HepG2 (cell line): ENCODE data around the gene ACSS1. TPM values are rescaled to one million over a fixed set of nuclear protein-coding genes. Genes with fewer than 3 reads are reported as not detected.
"Not testable (repeated sequence)": the region's sequence is repeated elsewhere in the genome, so short reads cannot be mapped to it uniquely, and the experiment has no call there.

Experiments
- ATAC-seq: fragments of 200-7000 bp; cut with Tn5 transposase; 3 replicates; pipeline ENCODE4 v1.9.1; 2020; ENCODE audit warnings: mild to moderate bottlenecking, moderate library complexity
- BruUV-seq: library from RNA; stranded (reverse); fragments of 400-500 nt; replicated peaks from 2 replicates; lab custom pipeline; 2021; lab: Mats Ljungman, UMichigan
- CTCF ChIA-PET: fragments of 300-600 bp; formaldehyde crosslinking; extraction: SDS; loops from one replicate; lab custom pipeline; 2021; ENCODE audit warnings: low total read pairs, inconsistent platforms, low intra/inter-chr PET ratio; lab: Yijun Ruan, JAX
- POLR2A ChIA-PET: fragments of 350-600 bp; sonication (Branson Sonifier 250); formaldehyde crosslinking; loops from one replicate; lab custom pipeline; 2020; ENCODE audit warnings: antibody characterized with exemption, inconsistent platforms; lab: Yijun Ruan, JAX
- DNase-seq: peaks from one replicate; pipeline ENCODE4 v3.0.0-alpha.2; 2015; ENCODE audit warnings: low spot score
- FAIRE-seq: peaks from 3 replicates; lab custom pipeline; 2011; peaks lifted over from hg19 to GRCh38; lab: Jason Lieb, UNC
- H2AFZ ChIP-seq: one replicate; pipeline ENCODE4 v1.6.1; 2011; ENCODE audit warnings: low read length, inconsistent platforms
- H3K27ac ChIP-seq: fragments of 300-600 bp; 3 replicates; pipeline ENCODE4 v1.8.0; 2011; ENCODE audit warnings: mixed run types, mild to moderate bottlenecking, mixed read lengths, low read length, inconsistent platforms; ENCODE audit not compliant: insufficient read depth; ENCODE audit errors: extremely low read length
- H3K27me3 ChIP-seq, 2 experiments: fragments of 200-600 bp in 1 of 2; 2 replicates in 1 of 2; 3 replicates in 1 of 2; pipeline versions ENCODE4 v1.6.0 to v1.8.0; 2011; ENCODE audit warnings: low read length in 2 of 2, mild to moderate bottlenecking in 2 of 2, moderate library complexity in 2 of 2, inconsistent platforms in 1 of 2; ENCODE audit not compliant: insufficient read depth in 2 of 2, control insufficient read depth in 1 of 2
- H3K36me3 ChIP-seq, 2 experiments: fragments of 200-600 bp in 1 of 2; replicated peaks in 1 of 2; 2 replicates in 1 of 2; 3 replicates in 1 of 2; pipeline versions ENCODE4 v1.5.1 to v1.8.0; 2011; ENCODE audit warnings: low read length in 2 of 2, inconsistent platforms in 1 of 2; ENCODE audit not compliant: insufficient read depth in 2 of 2, control insufficient read depth in 1 of 2
- H3K4me1 ChIP-seq: 2 replicates; pipeline ENCODE4 v1.5.1; 2012; ENCODE audit warnings: low read length, inconsistent platforms; ENCODE audit not compliant: insufficient read depth
- H3K4me2 ChIP-seq: 2 replicates; pipeline ENCODE4 v1.6.0; 2011; ENCODE audit warnings: low read depth, low read length, inconsistent platforms
- H3K4me3 ChIP-seq, 3 experiments: fragments of 200-600 bp in 1 of 3; sonication (generic), shearing (Covaris generic) in 1 of 3; replicated peaks in 1 of 3; 2 replicates each; pipeline ENCODE4 v1.5.1; 2011 to 2016; ENCODE audit warnings: low read length in 3 of 3, inconsistent platforms in 2 of 3, low read depth in 2 of 3, mild to moderate bottlenecking in 2 of 3, control low read depth in 1 of 3, mixed read lengths in 1 of 3; ENCODE audit not compliant: insufficient read depth in 1 of 3
- H3K79me2 ChIP-seq: one replicate; pipeline ENCODE4 v1.6.1; 2011; ENCODE audit warnings: low read length, inconsistent platforms; ENCODE audit not compliant: insufficient read depth
- H3K9ac ChIP-seq: 2 replicates; pipeline ENCODE4 v1.6.0; 2011; ENCODE audit warnings: mild to moderate bottlenecking, low read depth, low read length, inconsistent platforms; ENCODE audit not compliant: insufficient read depth
- H3K9me3 ChIP-seq: 2 replicates; pipeline ENCODE4 v1.5.1; 2012; ENCODE audit warnings: mild to moderate bottlenecking, low read length
- H4K20me1 ChIP-seq: 2 replicates; pipeline ENCODE4 v1.6.0; 2011; ENCODE audit warnings: inconsistent platforms, mild to moderate bottlenecking, low read length, moderate library complexity; ENCODE audit not compliant: insufficient read depth
- HNF4G ChIP-seq, 2 experiments: sonication (generic) in 1 of 2; formaldehyde crosslinking in 1 of 2; IDR thresholded peaks; 2 replicates each; pipeline versions ENCODE4 v1.4.0 to v1.6.1; 2011 to 2020; ENCODE audit warnings: borderline replicate concordance in 2 of 2, low read depth in 2 of 2, mild to moderate bottlenecking in 2 of 2, low read length in 1 of 2, missing genetic modification reagents in 1 of 2, moderate library complexity in 1 of 2
- KAT7 ChIP-seq: IDR thresholded peaks from 2 replicates; pipeline ENCODE4 v1.6.1; 2018; ENCODE audit warnings: borderline replicate concordance, missing compliant biosample characterization
- ZNF224 ChIP-seq: sonication (generic); formaldehyde crosslinking; IDR thresholded peaks from 2 replicates; pipeline ENCODE4 v1.5.0; 2020; ENCODE audit warnings: mild to moderate bottlenecking, missing genetic modification reagents
- ZNF317 ChIP-seq: sonication (generic); formaldehyde crosslinking; IDR thresholded peaks from 2 replicates; pipeline ENCODE4 v1.5.0; 2020; ENCODE audit warnings: mild to moderate bottlenecking, missing genetic modification reagents
- ZNF547 ChIP-seq: sonication (generic); formaldehyde crosslinking; IDR thresholded peaks from 2 replicates; pipeline ENCODE4 v1.5.1; 2020; ENCODE audit warnings: mild to moderate bottlenecking, missing genetic modification reagents
- WGBS: methylation state at CpG from one replicate; pipeline ENCODE4 v1.1.6; 2017; ENCODE audit warnings: low lambda C conversion rate; 5-methylcytosine and 5-hydroxymethylcytosine counted together
- in situ Hi-C: cut with HindIII; loops from 2 replicates; pipeline ENCODE4 v1.10.0; 2017; ENCODE audit warnings: low pct_unique_long_range_greater_than_20kb; ENCODE audit not compliant: extremely low pct_ligation_motif_present
- intact Hi-C: fragments of 100-400 bp; cut with micrococcal nuclease; formaldehyde crosslinking; loops from one replicate; pipeline ENCODE4 v1.10.0; 2022; ENCODE audit not compliant: unreplicated experiment
- polyA plus RNA-seq, 8 experiments: library from polyadenylated mRNA; depleted of rRNA in 3 of 8; stranded (reverse) in 7 of 8; unstranded in 1 of 8; fragments of >200 nt; fragmentation: Illumina TruSeq in 4 of 8; extraction: Trizol in 4 of 8; gene quantifications; 2 replicates each; pipeline versions ENCODE4 v1.2.1 to v1.2.3, GENCODE V29; 2011 to 2016; ENCODE audit warnings: low read depth in 4 of 8, missing spikeins in 1 of 8, mixed read lengths in 1 of 8; ENCODE audit not compliant: insufficient read depth in 1 of 8
- total RNA-seq, 5 experiments: library from RNA; depleted of rRNA; stranded (reverse); fragments of >200 nt; fragmentation: Illumina TruSeq; extraction: Trizol; gene quantifications; 2 replicates each; pipeline ENCODE4 v1.2.3, GENCODE V29; 2016; ENCODE audit warnings: low read depth in 1 of 5

The ACSS1 gene
- total and polyA plus RNA-seq, 2 of the 13 experiments (the other 11 are each of a cell fraction or from before 2014, with no cell fraction given), result 15.2 to 41.6 TPM

GRCh38 chr20:25005220-25005619, 52.7 kb downstream of the ACSS1 start (continued):
- no peak for TF ChIP-seq ZNF547 (CRISPR knock-in tag)

GRCh38 chr20:25003002-25003401, 54.9 kb downstream of the ACSS1 start:
- Histone ChIP-seq H2AFZ (no peak overlapping the region), H4K20me1 (no peaks in the 10 kb centered on the region), H3K4me2 (no peak overlapping the region), H3K4me1 (no peaks in the 10 kb centered on the region), H3K79me2 (no peaks in the 10 kb centered on the region), H3K27ac (no peak overlapping the region), H3K9ac (no peak overlapping the region), H3K9me3 (no peaks in the 10 kb centered on the region), H3K27me3 (peaks cover 0 to 5% of the 10 kb centered on the region in 2 experiments; a peak in 1 of 5 replicates), H3K4me3 (no peak overlapping the region), H3K36me3 (no peaks in the 10 kb centered on the region; a peak in 1 of 5 replicates)
- DNase-seq (no peak), ATAC-seq (no peak), FAIRE-seq (no peak)
- POLR2A ChIA-PET, result no interaction called here
- in situ Hi-C loops, result no loop called here
- TF ChIP-seq ZNF317 (CRISPR knock-in tag), result peak; percentile 94
- no peak for TF ChIP-seq KAT7 (CRISPR knock-in tag)
- TF ChIP-seq ZNF224 (CRISPR knock-in tag), result no peak
- no peak for TF ChIP-seq HNF4G (IDR thresholded peaks at IDR 0.05; ENCODE audit: borderline replicate concordance, low read depth, low read length)
- TF ChIP-seq HNF4G (CRISPR knock-in tag; IDR thresholded peaks at IDR 0.05; ENCODE audit: borderline replicate concordance, low read depth), result no peak
- CTCF ChIA-PET, result no interaction called here
- intact Hi-C loops, result no loop called here
- 37% methylated on average over 1 of the region's 1 CpG for WGBS
- BruUV-seq, result no TSS peak

DNA sequence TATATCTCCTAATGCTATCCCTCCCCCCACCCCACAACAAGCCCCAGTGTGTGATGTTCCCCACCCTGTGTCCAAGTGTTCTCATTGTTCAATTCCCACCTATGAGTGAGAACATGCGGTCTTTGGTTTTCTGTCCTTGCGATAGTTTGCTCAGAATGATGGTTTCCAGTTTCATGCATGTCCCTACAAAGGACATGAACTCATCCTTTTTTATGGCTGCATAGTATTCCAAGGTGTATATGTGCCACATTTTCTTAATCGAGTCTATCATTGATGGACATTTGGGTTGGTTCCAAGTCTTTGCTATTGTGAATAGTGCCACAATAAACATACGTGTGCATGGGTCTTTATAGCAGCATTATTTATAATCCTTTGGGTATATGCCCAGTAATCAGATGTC, 56.6 kb downstream of the ACSS1 start:
- H3K79me2 ChIP-seq, intact Hi-C loops, DNase-seq, H3K4me3 ChIP-seq, H4K20me1 ChIP-seq, H3K27ac ChIP-seq, POLR2A ChIA-PET, H2AFZ ChIP-seq, H3K9me3 ChIP-seq, H3K4me2 ChIP-seq, H3K9ac ChIP-seq, H3K36me3 ChIP-seq, FAIRE-seq, ATAC-seq, H3K4me1 ChIP-seq, BruUV-seq, CTCF ChIA-PET, in situ Hi-C loops: not testable (repeated sequence)
- 72% methylated on average over 4 of the region's 4 CpGs for WGBS
- peaks cover 1 to 11% of the 10 kb centered on the region in 2 experiments; a peak in 1 of 5 replicates for H3K27me3 ChIP-seq
